HG02981 (cell line): ENCODE data around the gene KMT2E.
"Not testable (repeated sequence)": the region's sequence is repeated elsewhere in the genome, so short reads cannot be mapped to it uniquely, and the experiment has no call there.

Experiments used
- ATAC-seq: cut with Tn5 transposase; IDR thresholded peaks from one replicate; pipeline ENCODE4 v1.9.1; 2021; ENCODE audit warnings: mild to moderate bottlenecking, moderate library complexity; ENCODE audit not compliant: unreplicated experiment

The KMT2E gene, protein sequence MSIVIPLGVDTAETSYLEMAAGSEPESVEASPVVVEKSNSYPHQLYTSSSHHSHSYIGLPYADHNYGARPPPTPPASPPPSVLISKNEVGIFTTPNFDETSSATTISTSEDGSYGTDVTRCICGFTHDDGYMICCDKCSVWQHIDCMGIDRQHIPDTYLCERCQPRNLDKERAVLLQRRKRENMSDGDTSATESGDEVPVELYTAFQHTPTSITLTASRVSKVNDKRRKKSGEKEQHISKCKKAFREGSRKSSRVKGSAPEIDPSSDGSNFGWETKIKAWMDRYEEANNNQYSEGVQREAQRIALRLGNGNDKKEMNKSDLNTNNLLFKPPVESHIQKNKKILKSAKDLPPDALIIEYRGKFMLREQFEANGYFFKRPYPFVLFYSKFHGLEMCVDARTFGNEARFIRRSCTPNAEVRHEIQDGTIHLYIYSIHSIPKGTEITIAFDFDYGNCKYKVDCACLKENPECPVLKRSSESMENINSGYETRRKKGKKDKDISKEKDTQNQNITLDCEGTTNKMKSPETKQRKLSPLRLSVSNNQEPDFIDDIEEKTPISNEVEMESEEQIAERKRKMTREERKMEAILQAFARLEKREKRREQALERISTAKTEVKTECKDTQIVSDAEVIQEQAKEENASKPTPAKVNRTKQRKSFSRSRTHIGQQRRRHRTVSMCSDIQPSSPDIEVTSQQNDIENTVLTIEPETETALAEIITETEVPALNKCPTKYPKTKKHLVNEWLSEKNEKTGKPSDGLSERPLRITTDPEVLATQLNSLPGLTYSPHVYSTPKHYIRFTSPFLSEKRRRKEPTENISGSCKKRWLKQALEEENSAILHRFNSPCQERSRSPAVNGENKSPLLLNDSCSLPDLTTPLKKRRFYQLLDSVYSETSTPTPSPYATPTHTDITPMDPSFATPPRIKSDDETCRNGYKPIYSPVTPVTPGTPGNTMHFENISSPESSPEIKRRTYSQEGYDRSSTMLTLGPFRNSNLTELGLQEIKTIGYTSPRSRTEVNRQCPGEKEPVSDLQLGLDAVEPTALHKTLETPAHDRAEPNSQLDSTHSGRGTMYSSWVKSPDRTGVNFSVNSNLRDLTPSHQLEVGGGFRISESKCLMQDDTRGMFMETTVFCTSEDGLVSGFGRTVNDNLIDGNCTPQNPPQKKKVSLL (N-terminal part only)

GRCh38 chr7:105013816-105014692 is at the start of gene KMT2E:
Gene KMT2E (plus strand): TSS chr7:105014205. CDS start chr7:105040953, 26,748 bp downstream.
- ATAC-seq = peak; percentile 27

- ATAC-seq = no peak
These were observed 49.3 kb upstream of the KMT2E start for GRCh38 chr7:104964626-104965236.

- ATAC-seq = no peak
These were observed 48.0 kb upstream of the KMT2E start for GRCh38 chr7:104966022-104966421.

- no peak for ATAC-seq
These were observed 46.9 kb upstream of the KMT2E start for GRCh38 chr7:104967088-104967487.

- no peak for ATAC-seq
These were observed 46.4 kb upstream of the KMT2E start for GRCh38 chr7:104967595-104967994.

GRCh38 chr7:104968648-104969047 is 45.4 kb upstream of the KMT2E start:
- ATAC-seq = no peak

GRCh38 chr7:104969183-104969582 is 44.8 kb upstream of the KMT2E start:
- ATAC-seq = no peak

- ATAC-seq = no peak
These were observed 42.5 kb upstream of the KMT2E start for GRCh38 chr7:104971290-104972071.

DNA sequence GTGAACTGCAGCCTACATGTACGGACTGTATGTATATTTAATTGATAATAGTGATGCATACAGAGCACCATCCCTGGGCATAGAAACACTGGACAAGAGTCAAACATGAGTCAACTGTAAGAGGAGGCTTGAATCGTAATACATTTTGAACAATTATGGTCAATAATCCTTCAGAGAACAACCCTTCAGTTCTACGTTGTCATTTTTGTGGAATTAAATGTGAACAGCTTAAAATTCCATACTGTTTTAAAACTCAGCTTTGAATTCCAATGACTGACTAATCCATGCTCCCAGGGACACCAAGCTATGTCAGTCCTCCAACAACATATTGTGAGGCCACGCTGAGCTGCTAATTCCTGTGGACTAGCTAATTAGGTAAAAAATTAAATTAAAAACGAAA is 41.5 kb upstream of the KMT2E start:
- ATAC-seq = no peak

- ATAC-seq = no peak
These were observed 40.8 kb upstream of the KMT2E start for GRCh38 chr7:104973227-104973626.

GRCh38 chr7:104973909-104974415 is 40.0 kb upstream of the KMT2E start:
- no peak for ATAC-seq

DNA sequence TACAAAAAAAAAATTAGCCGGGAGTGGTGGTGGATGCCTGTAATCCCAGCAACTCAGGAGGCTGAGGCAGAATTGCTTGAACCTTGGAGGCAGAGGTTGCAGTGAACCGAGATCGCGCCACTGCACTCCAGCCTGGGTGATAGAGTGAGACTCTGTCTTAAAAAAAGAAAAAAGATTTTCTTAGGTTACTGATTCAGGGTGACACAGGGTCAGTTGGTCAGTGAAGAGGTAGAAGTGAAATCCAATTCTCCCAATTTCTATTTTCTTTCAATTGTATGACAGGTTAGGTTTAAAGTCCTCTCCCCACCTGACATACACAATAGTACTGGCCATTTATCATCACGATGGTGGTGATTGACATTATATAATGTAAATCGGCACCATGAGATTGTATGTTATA is 38.5 kb upstream of the KMT2E start:
- ATAC-seq = not testable (repeated sequence)

DNA sequence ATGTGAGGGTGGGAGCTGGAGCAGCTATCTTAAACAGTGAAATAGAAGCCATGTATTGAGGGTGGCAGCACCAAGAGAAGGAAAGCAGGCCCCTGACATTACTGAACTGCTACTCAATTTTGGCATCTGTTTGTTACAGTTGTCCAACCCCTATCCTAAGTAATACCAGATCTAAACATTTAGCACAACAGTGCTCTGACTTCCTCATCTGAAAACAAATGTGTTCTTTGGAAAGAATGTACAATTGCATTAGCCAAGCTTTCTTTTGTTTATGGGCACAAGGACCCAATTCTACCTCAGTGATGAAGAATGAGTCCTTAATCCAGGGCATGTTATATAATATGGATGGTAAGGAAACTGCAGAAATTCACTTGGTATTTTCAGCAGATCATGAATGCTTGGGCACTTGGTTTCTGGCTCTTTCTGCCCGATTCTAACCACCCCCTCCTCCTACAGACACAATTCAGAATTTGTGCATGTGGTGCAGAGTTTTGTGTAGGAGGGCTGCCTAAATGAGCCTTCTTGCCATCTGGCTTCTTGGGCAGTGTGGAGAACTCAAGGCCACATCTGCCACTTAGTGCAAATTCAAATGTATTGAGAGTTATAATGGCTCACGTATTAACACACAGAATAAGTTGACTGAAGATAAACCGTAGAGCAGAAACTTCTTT is 36.9 kb upstream of the KMT2E start:
- no peak for ATAC-seq

DNA sequence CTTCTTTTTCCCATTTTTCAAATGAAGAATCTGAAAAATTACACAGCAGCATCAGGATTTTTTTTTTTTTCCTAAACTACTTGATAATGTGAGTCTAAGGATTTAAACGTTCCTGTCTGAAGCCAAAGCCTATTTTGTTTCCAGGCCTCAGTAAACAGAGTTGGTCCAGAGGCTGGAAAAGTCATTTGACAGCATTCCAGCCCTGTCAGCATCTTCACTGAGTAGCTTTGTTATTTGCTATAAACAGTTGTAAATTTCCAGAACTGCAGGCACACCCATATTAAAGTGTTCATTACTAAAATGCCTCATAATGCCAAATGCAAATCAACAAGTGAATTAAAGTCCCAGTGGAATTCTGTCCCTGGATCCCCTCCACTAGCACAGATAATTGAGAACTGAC is 35.5 kb upstream of the KMT2E start:
- no peak for ATAC-seq

DNA sequence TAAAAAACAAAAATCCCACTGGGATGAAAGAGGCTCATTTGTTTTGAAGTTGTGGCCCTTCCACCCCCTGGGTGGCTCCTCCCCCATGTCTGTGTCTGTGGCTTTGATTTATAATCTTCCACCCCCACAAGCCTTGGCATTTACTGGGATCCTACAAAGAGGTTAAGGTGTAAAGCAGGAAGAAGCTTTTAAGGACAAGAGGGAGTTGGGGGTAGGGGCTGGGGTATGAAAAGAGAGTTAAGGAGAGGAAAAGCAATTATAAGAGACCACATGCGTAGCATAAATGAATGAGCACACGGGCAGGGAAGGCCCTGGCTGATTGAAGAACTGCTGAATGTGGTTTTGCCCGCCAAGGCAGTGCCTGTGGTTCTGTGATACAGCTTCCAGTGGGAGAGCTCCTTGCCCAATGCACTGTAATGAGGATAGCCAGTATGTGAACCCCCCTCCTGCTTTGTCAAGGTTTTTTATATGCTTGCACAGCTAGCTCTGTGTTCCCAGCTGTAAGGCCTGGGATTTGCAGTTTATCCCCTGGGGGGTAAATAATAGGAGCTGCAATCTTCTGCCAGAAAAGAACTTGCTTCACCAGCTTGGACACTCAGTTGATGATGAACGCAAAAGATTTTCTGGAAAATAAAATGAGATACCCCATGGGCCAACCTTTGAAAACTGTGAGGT is 34.7 kb upstream of the KMT2E start:
- ATAC-seq = no peak

DNA sequence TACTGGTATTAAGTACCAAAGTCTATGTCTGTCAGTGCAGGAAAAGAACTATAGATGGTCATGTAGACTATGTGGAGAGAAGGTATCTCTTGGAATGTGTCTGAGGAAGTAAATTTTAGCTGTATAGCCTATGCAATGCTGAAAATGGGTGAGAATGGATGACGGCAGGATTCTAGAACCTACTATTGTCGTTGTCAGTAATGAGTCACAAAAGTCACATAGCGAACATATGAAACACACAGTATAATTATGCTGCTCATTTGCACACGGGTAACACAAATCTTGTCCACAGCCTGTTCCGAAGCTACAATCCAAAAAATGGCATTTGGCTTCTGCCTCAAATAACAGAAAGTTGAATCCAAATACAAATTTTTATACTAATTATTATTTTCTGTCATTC is 33.6 kb upstream of the KMT2E start:
- no peak for ATAC-seq

GRCh38 chr7:104980841-104981671 is 32.9 kb upstream of the KMT2E start:
- ATAC-seq = no peak
